CD4-positive, alpha-beta T cell treated with Interleukin-2 at 100 ng/mL for 4 hours (primary cell): ENCODE measurements around the gene SCYL1.

ENCODE experiments used
- DNase-seq: peaks from one replicate; pipeline ENCODE4 v3.0.0-alpha.2; 2020; ENCODE audit warnings: low spot score

SCYL1 gene

GRCh38 chr11:65554842-65555430 is 30.1 kb downstream of the SCYL1 start:
- no peak for DNase-seq

GRCh38 chr11:65555693-65556231 is 30.9 kb downstream of the SCYL1 start:
- DNase-seq = no peak

GRCh38 chr11:65556470-65557279 is 31.8 kb downstream of the SCYL1 start:
- no peak for DNase-seq

GRCh38 chr11:65557280-65558001 is 32.6 kb downstream of the SCYL1 start:
- no peak for DNase-seq

- peak; percentile 37 for DNase-seq
These were observed 33.4 kb downstream of the SCYL1 start, which contains the start of gene LTBP3 for GRCh38 chr11:65558002-65558929. LTBP3 (minus strand) TSS chr11:65558359; CDS start chr11:65557959, 400 bp downstream.

GRCh38 chr11:65558930-65559509 is 34.1 kb downstream of the SCYL1 start:
- no peak for DNase-seq

GRCh38 chr11:65559535-65559934 is 34.7 kb downstream of the SCYL1 start:
- no peak for DNase-seq

- DNase-seq = no peak
These were observed 35.2 kb downstream of the SCYL1 start for GRCh38 chr11:65559951-65560537.

GRCh38 chr11:65560555-65561418 is 35.9 kb downstream of the SCYL1 start:
- DNase-seq = no peak

GRCh38 chr11:65562020-65562419 is 37.1 kb downstream of the SCYL1 start:
- no peak for DNase-seq

- DNase-seq = no peak
These were observed 37.9 kb downstream of the SCYL1 start for GRCh38 chr11:65562788-65563187.

GRCh38 chr11:65563601-65564000 is 38.7 kb downstream of the SCYL1 start:
- no peak for DNase-seq

GRCh38 chr11:65564879-65565559 is 40.1 kb downstream of the SCYL1 start:
- peak; percentile 56 for DNase-seq

GRCh38 chr11:65565624-65566453 is 41.0 kb downstream of the SCYL1 start:
- peak; percentile 86 for DNase-seq

GRCh38 chr11:65569164-65569972 is 44.5 kb downstream of the SCYL1 start:
- DNase-seq = no peak

GRCh38 chr11:65569973-65570918 is 45.4 kb downstream of the SCYL1 start, which contains the start of gene ZNRD2:
ZNRD2 (plus strand) TSS chr11:65570477; CDS start chr11:65570492, 15 bp downstream.
- DNase-seq = peak; percentile 98
